Stimulated activated CD4-positive, alpha-beta T cell treated with anti-CD3 and anti-CD28 coated beads, Interleukin-15, amount 100 ng/mL, for 24 hours (primary cell): ENCODE data around the gene KRT78.

Experiments
- DNase-seq: peaks from one replicate; pipeline ENCODE4 v3.0.0-alpha.2; 2020

The KRT78 gene

GRCh38 chr12:52822771-52823510 is 25.9 kb downstream of the KRT78 start:
- DNase-seq, result no peak

- no peak for DNase-seq
Measured at GRCh38 chr12:52821826-52822660, 26.8 kb downstream of the KRT78 start.

GRCh38 chr12:52821071-52821730 is 27.6 kb downstream of the KRT78 start:
- DNase-seq, result no peak

GRCh38 chr12:52820521-52820920 is 28.3 kb downstream of the KRT78 start:
- no peak for DNase-seq

- DNase-seq, result no peak
Measured at GRCh38 chr12:52819731-52820510, 28.9 kb downstream of the KRT78 start.

- no peak for DNase-seq
Measured at GRCh38 chr12:52818887-52819420, 29.8 kb downstream of the KRT78 start.

- no peak for DNase-seq
Measured at GRCh38 chr12:52818388-52818787, 30.4 kb downstream of the KRT78 start.

- no peak for DNase-seq
Measured at GRCh38 chr12:52817699-52818238, 31.0 kb downstream of the KRT78 start.

GRCh38 chr12:52817003-52817698 is 31.6 kb downstream of the KRT78 start:
- no peak for DNase-seq

- no peak for DNase-seq
Measured at GRCh38 chr12:52815676-52816588, 32.9 kb downstream of the KRT78 start.

- no peak for DNase-seq
Measured at GRCh38 chr12:52815161-52815560, 33.6 kb downstream of the KRT78 start.

- no peak for DNase-seq
Measured at GRCh38 chr12:52814710-52815155, 34.1 kb downstream of the KRT78 start.

- no peak for DNase-seq
Measured at GRCh38 chr12:52813885-52814709, 34.7 kb downstream of the KRT78 start, which contains the start of gene KRT4. Gene KRT4 (minus strand): TSS chr12:52814116. CDS start chr12:52814058, 58 bp downstream.

GRCh38 chr12:52813203-52813819 is 35.5 kb downstream of the KRT78 start:
- DNase-seq, result no peak

- no peak for DNase-seq
Measured at GRCh38 chr12:52812749-52813148, 36.0 kb downstream of the KRT78 start.

GRCh38 chr12:52812073-52812400 is 36.8 kb downstream of the KRT78 start:
- DNase-seq, result no peak

- no peak for DNase-seq
Measured at GRCh38 chr12:52811191-52812072, 37.4 kb downstream of the KRT78 start.

GRCh38 chr12:52810554-52810953 is 38.2 kb downstream of the KRT78 start:
- DNase-seq, result no peak
